Suppressor macrophage treated with lipopolysaccharide for 4 hours (primary cell): ENCODE results near the gene ZNF217.
"Not testable (repeated sequence)": the region's sequence is repeated elsewhere in the genome, so short reads cannot be mapped to it uniquely, and the experiment has no call there.

Experiments used
- DNase-seq: peaks from one replicate; pipeline ENCODE4 v3.0.0-alpha.2; 2020

ZNF217 gene

GRCh38 chr20:53581444-53582250, 12.0 kb downstream of the ZNF217 start:
- DNase-seq, result no peak

- no peak for DNase-seq
Observed at GRCh38 chr20:53580376-53581111, 13.1 kb downstream of the ZNF217 start.

GRCh38 chr20:53579581-53580375, 13.9 kb downstream of the ZNF217 start:
- DNase-seq, result peak; percentile 72

- peak; percentile 88 for DNase-seq
Observed at GRCh38 chr20:53579266-53579580, 14.4 kb downstream of the ZNF217 start.

- DNase-seq, result peak; percentile 95
Observed at GRCh38 chr20:53578492-53579222, 15.0 kb downstream of the ZNF217 start.

- DNase-seq, result no peak
Observed at GRCh38 chr20:53576586-53577318, 16.9 kb downstream of the ZNF217 start.

GRCh38 chr20:53576195-53576580, 17.5 kb downstream of the ZNF217 start:
- no peak for DNase-seq

GRCh38 chr20:53575481-53576194, 18.0 kb downstream of the ZNF217 start:
- DNase-seq, result no peak

- DNase-seq, result no peak
Observed at GRCh38 chr20:53574819-53575218, 18.8 kb downstream of the ZNF217 start.

- no peak for DNase-seq
Observed at GRCh38 chr20:53574259-53574789, 19.3 kb downstream of the ZNF217 start.

GRCh38 chr20:53571555-53572286, 21.9 kb downstream of the ZNF217 start:
- DNase-seq, result no peak

GRCh38 chr20:53570446-53571276, 23.0 kb downstream of the ZNF217 start:
- DNase-seq, result no peak

- DNase-seq, result no peak
Observed at GRCh38 chr20:53569606-53570307, 23.9 kb downstream of the ZNF217 start.

GRCh38 chr20:53569005-53569404, 24.6 kb downstream of the ZNF217 start:
- DNase-seq, result no peak

- no peak for DNase-seq
Observed at GRCh38 chr20:53568351-53568750, 25.3 kb downstream of the ZNF217 start.

- no peak for DNase-seq
Observed at GRCh38 chr20:53567379-53567917, 26.2 kb downstream of the ZNF217 start.

GRCh38 chr20:53566623-53567022, 27.0 kb downstream of the ZNF217 start:
- not testable (repeated sequence) for DNase-seq

GRCh38 chr20:53565254-53565653, 28.4 kb downstream of the ZNF217 start:
- no peak for DNase-seq
